ENCODE data around the gene WDR89. TPM values are rescaled to one million over a fixed set of nuclear protein-coding genes. Genes with fewer than 3 reads are reported as not detected.

The WDR89 gene
- total RNA-seq, 4 donors from 2014 or later, result 3.5 to 7.4 (median 5.8) TPM

DNA sequence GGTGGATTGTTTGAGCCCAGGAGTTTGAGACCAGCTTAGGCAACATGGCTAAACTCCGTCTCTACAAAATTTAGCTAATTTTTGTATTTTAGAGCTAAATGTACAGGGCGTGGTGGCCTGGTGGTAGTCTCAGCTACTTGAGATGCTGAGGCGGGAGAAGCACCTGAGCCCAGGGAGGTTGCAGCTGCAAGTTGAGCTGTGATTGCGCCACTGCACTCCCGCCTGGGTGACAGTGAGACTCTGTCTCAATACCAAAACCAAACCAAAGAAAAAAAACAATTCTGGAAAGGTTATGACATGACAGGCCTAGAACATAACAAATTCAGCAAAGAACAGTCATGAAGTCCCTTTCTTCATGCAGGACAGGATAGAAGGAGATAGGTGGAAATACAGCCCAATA is 25.7 kb downstream of the WDR89 start:
- Histone ChIP-seq H3K27ac (no peak overlapping the region), H3K4me3 (no peak overlapping the region), H3K9me3 (no peaks in the 10 kb centered on the region), H3K36me3 (peaks cover 0 to 23% (median 0%) of the 10 kb centered on the region in 3 donors), H3K4me1 (peaks cover 0 to 12% (median 0%) of the 10 kb centered on the region in 3 donors), H3K27me3 (no peaks in the 10 kb centered on the region)
- TF ChIP-seq POLR2A (IDR thresholded peaks at IDR 0.05), result no peak
- TF ChIP-seq, protein P1, sequence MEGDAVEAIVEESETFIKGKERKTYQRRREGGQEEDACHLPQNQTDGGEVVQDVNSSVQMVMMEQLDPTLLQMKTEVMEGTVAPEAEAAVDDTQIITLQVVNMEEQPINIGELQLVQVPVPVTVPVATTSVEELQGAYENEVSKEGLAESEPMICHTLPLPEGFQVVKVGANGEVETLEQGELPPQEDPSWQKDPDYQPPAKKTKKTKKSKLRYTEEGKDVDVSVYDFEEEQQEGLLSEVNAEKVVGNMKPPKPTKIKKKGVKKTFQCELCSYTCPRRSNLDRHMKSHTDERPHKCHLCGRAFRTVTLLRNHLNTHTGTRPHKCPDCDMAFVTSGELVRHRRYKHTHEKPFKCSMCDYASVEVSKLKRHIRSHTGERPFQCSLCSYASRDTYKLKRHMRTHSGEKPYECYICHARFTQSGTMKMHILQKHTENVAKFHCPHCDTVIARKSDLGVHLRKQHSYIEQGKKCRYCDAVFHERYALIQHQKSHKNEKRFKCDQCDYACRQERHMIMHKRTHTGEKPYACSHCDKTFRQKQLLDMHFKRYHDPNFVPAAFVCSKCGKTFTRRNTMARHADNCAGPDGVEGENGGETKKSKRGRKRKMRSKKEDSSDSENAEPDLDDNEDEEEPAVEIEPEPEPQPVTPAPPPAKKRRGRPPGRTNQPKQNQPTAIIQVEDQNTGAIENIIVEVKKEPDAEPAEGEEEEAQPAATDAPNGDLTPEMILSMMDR (IDR thresholded peaks at IDR 0.05), result no peak
- WGBS, 2 donors, result 87 to 89% methylated on average over 3 to 5 of the region's 5 CpGs
- intact Hi-C loops (cut with DNase I), result no loop called here
- DNase-seq, result no peak

DNA sequence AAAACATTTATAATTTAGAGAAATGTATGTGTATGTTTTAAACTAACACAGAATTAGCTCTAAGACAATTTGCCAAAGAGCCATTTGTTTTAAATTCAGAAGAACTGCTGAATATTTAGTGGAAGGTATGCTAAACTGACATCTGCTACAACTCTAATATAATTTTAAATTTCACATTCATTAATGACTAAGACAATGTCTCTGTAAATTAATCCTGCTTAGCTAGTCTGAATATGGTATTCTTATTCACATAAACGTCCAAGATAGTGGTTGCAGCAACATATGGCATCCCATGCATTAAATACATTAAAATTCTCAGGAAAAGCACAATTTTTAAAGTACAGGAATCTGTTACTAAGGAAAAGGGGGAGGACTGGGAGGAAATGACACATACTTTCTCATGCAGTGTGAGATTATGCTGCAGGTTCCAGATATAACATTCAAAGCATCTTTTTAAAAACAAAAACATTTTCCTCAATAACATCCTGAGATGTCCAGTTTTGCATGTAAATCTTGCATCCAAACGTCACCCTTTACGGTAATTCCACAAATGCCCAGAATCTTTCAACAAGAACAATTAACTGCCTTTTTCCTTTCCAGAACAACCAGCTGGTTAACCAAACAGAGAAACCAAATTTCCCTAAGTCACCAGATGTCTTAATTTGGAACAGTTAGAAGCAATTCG is 26.9 kb downstream of the WDR89 start:
- Histone ChIP-seq H3K36me3 (peaks cover 0 to 13% (median 0%) of the 10 kb centered on the region in 3 donors), H3K27me3 (no peaks in the 10 kb centered on the region), H3K4me3 (no peak overlapping the region), H3K4me1 (peaks cover 0 to 12% (median 0%) of the 10 kb centered on the region in 3 donors), H3K27ac (no peak overlapping the region), H3K9me3 (no peaks in the 10 kb centered on the region)
- intact Hi-C loops (cut with DNase I), result no loop called here
- 49 to 56% methylated on average over 4 of the region's 4 CpGs for WGBS, 2 donors
- TF ChIP-seq, protein P1 (IDR thresholded peaks at IDR 0.05), result no peak
- TF ChIP-seq POLR2A (IDR thresholded peaks at IDR 0.05), result no peak
- no peak for DNase-seq

DNA sequence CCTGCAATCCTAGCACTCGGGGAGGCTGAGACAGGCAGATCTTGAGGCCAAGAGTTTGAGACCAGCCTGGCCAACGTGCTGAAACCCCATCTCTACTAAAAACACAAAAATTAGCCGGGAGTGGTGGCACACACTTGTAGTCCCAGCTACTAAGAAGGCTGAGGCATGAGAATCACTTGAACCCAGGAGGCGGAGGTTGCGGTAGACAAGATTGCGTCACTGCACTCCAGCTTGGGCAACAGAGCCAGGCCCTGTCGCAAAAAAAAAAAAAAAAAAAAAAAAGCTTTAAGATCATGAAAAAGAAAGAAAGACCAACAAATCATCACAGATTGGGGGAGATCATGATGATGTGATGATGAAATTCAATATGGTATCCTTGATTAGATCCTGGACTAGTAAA is 30.6 kb downstream of the WDR89 start:
- no peak overlapping the region for H3K4me3 ChIP-seq
- no peaks in the 10 kb centered on the region for H3K27me3 ChIP-seq
- no peak overlapping the region for H3K27ac ChIP-seq
- intact Hi-C loops (cut with DNase I), result no loop called here
- 82 to 90% methylated on average over 4 to 6 of the region's 7 CpGs for WGBS, 2 donors
- peaks cover 0 to 6% (median 0%) of the 10 kb centered on the region in 3 donors for H3K36me3 ChIP-seq
- TF ChIP-seq, protein P1 (IDR thresholded peaks at IDR 0.05), result no peak
- no peak for TF ChIP-seq POLR2A (IDR thresholded peaks at IDR 0.05)
- no peaks in the 10 kb centered on the region for H3K9me3 ChIP-seq
- H3K4me1 ChIP-seq, result peaks cover 0 to 12% (median 0%) of the 10 kb centered on the region in 3 donors
- no peak for DNase-seq

DNA sequence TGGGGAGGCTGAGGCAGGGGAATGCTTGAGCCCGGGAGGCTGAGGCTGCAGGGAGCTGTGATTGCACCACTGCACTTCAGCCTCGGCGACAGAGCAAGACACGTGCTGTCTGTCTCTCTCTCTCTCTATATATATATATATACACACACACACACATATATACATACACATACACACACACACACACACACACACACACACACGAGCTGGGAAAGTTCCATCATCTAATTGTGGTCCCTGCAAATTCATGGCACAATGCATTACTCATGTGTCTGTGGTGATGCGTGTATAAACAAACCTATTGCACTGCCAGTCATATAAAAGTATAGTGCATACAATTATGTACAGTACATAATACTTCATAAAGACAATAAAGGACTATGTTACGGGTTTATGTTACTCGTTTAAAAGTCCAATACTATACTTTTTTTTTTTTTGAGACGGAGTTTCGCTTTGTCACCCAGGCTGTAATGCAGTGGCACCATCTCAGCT is 36.6 kb downstream of the WDR89 start:
- Histone ChIP-seq H3K4me3 (no peak overlapping the region), H3K9me3 (no peaks in the 10 kb centered on the region), H3K27me3 (no peaks in the 10 kb centered on the region), H3K36me3 (peaks cover 0 to 22% (median 0%) of the 10 kb centered on the region in 3 donors), H3K27ac (no peak overlapping the region), H3K4me1 (no peaks in the 10 kb centered on the region)
- no peak for DNase-seq
- intact Hi-C loops (cut with DNase I), result no loop called here
- 82 to 90% methylated on average over 9 to 10 of the region's 10 CpGs for WGBS, 2 donors
- TF ChIP-seq, protein P1 (IDR thresholded peaks at IDR 0.05), result no peak
- no peak for TF ChIP-seq POLR2A (IDR thresholded peaks at IDR 0.05)

DNA sequence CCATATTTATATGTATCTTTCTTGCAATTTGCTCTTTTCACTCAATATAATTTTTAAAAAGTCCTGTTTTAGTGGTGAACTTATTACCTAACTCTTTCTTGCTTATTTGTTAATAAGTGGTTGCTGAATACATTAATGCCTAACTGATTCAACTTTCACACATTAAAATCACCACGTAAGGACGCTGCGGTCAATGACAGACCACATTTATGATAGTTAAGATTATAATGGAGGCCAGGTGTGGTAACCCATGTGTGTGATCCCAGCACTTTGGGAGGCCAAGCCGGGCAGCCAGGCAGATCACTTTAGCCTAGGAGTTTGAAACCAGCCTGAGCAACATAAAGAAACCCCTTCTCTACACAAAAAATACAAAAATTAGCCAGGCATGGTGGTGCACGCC is 37.0 kb downstream of the WDR89 start:
- no peak for TF ChIP-seq POLR2A (IDR thresholded peaks at IDR 0.05)
- TF ChIP-seq, protein P1 (IDR thresholded peaks at IDR 0.05), result no peak
- H3K27ac ChIP-seq, result no peak overlapping the region
- no peaks in the 10 kb centered on the region for H3K27me3 ChIP-seq
- intact Hi-C loops (cut with DNase I), result no loop called here
- no peaks in the 10 kb centered on the region for H3K4me1 ChIP-seq
- peaks cover 0 to 26% (median 0%) of the 10 kb centered on the region in 3 donors for H3K36me3 ChIP-seq
- no peak overlapping the region for H3K4me3 ChIP-seq
- no peaks in the 10 kb centered on the region for H3K9me3 ChIP-seq
- 89 to 100% methylated on average over 4 of the region's 5 CpGs for WGBS, 2 donors
- no peak for DNase-seq
